Kidney glomerular epithelial cell (primary cell): ENCODE data around the gene TJAP1.
A peak's percentile ranks its signal among the peaks of the same experiment; 100 is the strongest.

ENCODE experiments used
- DNase-seq: peaks from one replicate; lab custom pipeline; 2025; lab: John Stamatoyannopoulos, UW

The TJAP1 gene

GRCh38 chr6:43477235-43478007 lies at the start of gene TJAP1:
Gene TJAP1 (plus strand): TSS chr6:43477570. CDS start chr6:43499002, 21,432 bp downstream.
- peak; percentile 78 for DNase-seq

DNA sequence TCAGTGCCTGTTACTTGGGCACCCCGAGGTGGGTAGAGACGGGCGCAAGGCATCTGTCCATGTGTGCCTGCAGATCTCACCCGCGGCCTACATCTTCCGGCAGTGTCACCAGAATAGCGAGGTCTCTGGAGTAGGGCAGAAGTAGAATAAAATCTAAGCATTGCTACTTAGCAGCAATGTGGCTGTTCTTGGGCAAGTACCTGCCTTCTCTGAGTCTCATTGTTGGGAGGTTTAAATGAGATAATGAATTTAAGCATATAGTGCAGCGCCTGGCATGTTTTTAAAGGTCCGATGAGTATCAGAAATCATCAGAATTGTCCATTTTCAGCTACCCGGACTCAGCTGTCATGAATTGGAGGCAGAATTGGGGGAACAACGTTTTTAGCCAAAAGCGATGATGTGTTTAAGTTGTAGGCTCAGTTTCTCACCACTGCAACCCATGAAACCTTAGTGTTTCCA lies 49.2 kb upstream of the TJAP1 start:
- no peak for DNase-seq

DNA sequence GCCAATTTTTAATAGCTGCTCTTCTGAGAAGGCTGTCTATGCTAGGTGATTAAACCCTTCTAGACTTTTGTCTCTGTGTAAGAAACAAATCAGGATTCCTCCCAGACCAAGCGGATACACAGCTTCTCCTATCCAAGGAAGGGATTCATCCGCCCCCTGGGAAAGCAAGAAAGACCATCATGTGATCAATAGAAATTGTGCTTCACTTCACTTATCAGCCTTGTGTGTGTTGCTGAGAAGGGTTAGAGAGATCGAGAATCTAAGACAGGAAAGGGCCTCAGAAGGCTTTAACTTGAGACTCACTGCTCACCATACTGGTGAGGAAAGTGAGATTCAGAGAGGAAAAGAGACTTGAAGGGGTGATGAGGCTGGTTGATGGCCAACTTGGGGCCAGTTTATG lies 48.5 kb upstream of the TJAP1 start:
- DNase-seq: no peak

DNA sequence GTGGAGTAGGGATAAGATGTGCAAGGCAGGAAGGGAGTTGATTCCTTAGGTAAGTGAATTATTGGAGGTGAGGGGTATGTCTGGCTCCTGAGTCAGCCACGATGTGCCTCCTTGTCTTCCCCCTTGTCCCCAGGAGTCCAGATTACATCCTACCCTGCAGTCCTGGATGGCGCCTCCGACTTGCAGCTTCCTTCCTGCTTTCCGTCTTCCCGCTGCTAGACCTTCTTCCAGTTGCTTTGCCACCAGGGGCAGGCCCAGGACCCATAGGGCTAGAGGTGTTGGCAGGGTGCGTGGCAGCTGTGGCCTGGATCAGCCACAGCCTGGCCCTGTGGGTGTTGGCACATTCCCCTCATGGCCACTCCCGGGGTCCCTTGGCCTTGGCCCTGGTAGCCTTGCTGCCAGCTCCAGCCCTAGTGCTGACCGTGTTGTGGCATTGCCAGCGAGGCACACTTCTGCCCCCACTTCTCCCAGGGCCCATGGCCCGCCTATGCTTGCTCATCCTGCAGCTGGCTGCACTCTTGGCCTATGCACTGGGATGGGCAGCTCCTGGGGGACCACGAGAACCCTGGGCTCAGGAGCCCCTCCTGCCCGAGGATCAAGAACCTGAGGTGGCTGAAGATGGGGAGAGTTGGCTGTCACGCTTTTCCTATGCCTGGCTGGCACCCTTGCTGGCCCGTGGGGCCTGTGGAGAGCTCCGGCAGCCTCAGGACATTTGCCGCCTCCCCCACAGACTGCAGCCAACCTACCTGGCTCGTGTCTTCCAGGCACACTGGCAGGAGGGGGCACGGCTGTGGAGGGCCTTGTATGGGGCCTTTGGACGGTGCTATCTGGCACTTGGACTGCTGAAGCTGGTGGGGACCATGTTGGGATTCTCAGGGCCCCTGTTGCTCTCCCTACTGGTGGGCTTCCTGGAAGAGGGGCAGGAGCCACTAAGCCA lies 45.1 kb upstream of the TJAP1 start:
- DNase-seq: no peak

- DNase-seq: no peak
Observed at GRCh38 chr6:43433148-43433547, 44.2 kb upstream of the TJAP1 start.

- no peak for DNase-seq
Observed at GRCh38 chr6:43434001-43434840, 43.1 kb upstream of the TJAP1 start.

- DNase-seq: no peak
Observed at GRCh38 chr6:43434943-43435342, 42.4 kb upstream of the TJAP1 start.

DNA sequence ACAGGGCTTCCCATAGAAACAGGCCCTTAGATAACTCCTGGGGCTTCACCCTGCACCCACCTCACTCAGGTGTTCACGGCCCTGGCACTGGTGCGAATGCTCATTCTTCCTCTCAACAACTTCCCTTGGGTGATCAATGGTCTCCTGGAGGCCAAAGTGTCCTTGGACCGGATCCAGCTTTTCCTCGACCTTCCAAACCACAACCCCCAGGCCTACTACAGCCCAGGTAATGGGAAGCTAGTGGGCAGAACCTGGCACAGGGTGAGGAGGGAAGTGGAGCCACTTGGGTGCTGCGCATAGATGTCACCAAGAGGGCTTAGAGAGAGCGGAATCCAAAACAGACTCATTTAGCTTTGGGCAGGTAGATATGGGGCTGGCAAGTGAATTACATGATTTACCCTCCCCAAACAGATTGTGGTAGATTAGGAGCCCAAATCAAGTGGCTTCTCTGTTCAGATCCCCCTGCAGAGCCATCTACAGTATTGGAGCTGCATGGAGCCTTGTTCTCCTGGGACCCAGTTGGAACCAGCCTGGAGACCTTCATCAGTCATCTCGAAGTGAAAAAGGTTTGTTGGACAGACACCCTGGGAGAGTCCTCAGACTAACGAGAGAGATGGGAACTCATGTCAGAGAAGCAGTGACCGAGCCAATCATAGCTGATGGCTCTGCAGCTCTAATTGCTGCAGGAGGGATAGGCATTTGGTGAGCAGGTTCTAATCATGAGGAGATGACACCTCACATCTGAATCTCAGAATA lies 41.5 kb upstream of the TJAP1 start:
- DNase-seq: no peak

DNA sequence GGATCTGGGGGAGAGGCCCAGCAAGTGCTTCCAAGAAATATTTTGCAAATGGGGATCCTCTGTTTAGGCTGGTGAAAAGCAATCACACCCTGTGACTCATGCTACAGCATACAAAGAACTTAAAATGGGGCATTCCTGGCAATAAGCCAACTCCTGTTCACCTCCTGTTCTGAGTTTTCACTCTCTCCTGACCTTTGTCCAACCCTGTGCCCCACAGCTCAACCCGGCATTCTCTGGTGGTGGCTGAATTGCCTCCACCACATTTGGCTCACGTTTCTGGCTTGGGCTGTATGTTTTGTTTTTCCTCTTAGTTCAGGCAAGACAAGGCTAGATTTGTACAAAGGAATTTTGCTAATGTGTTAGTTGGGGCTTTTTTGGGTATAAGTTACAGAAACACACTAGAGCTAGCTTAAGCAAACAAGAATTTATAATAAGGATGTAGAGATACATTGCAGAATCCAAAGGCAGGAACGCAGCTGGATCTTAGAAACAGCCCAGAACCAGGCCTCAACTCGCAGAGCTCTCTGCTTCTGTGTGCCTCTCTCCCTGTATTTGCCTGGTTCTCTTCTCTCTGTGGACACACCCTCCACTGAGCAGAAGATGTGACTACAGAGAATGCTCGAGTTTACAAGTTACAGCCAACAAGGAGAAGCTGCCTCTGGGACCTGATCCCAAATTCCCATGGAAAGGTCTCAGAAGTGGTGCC lies 40.6 kb upstream of the TJAP1 start:
- DNase-seq: no peak

GRCh38 chr6:43437700-43438099 lies 39.7 kb upstream of the TJAP1 start:
- no peak for DNase-seq

- DNase-seq: no peak
Observed at GRCh38 chr6:43442935-43443334, 34.4 kb upstream of the TJAP1 start.

DNA sequence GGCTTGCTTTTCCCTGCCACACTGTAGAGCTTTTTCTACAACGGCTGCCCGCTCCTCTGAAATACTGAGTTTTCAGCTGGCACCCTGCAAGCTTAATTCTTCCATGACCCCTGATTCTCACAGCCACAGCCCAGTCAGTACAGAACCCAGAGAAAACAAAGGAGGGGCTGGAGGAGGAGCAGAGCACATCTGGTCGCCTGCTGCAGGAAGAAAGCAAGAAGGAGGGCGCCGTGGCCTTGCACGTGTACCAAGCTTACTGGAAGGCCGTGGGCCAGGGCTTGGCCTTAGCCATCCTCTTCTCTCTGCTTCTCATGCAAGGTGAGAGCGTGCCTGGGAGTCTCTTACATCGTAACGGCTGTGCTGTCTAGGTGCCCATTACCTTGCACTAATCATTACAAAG lies 33.3 kb upstream of the TJAP1 start:
- DNase-seq: no peak

DNA sequence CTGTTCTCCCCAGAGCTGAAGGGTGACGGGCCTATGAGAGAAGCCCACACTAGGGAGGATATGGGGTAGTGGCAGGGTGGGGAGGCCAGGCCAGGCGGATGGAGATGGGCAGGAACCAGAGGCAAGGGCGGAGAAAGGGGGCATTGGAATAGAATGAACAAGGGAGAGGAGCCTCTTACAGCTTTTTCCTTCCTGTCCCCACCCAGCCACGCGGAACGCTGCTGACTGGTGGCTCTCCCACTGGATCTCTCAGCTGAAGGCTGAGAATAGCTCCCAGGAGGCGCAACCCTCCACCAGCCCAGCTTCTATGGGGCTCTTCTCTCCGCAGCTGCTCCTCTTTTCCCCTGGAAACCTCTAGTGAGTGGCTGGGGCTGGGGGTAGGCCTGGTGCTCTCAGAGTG lies 32.8 kb upstream of the TJAP1 start:
- no peak for DNase-seq

DNA sequence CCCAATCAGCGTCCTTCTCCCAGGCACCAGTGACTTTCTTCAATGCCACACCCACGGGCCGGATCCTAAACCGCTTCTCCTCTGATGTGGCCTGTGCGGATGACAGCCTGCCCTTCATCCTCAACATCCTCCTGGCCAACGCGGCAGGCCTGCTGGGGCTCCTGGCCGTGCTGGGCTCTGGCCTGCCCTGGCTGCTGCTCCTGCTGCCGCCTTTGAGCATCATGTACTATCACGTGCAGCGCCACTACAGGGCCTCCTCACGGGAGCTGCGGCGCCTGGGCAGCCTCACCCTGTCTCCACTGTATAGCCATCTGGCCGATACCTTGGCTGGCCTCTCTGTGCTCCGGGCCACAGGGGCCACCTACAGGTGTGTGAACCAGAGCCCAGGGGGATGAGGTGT lies 31.8 kb upstream of the TJAP1 start:
- DNase-seq: no peak

GRCh38 chr6:43447604-43448003 lies 29.8 kb upstream of the TJAP1 start:
- no peak for DNase-seq

GRCh38 chr6:43448916-43449315 lies 28.5 kb upstream of the TJAP1 start:
- no peak for DNase-seq

DNA sequence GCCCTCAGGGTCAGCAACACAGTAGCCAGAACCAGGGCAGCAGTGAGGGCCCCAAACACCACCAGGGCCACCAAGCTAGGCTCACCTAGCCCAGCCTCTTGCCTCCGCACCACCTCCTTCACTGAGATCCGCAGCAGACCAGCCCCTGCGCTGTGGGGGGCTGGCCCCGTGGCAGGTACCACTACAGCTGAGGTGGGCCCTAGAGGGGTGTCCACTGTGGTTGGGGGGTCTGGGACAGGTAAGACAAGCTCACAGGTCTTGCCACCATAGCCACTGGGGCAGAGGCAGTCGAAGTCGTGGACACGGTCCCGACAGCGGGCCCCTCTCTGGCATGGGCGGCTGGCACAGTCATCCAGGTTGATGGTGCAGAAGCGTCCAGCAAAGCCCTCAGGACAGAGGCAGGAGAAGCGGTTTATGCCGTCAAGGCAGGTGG lies 26.7 kb upstream of the TJAP1 start:
- no peak for DNase-seq

DNA sequence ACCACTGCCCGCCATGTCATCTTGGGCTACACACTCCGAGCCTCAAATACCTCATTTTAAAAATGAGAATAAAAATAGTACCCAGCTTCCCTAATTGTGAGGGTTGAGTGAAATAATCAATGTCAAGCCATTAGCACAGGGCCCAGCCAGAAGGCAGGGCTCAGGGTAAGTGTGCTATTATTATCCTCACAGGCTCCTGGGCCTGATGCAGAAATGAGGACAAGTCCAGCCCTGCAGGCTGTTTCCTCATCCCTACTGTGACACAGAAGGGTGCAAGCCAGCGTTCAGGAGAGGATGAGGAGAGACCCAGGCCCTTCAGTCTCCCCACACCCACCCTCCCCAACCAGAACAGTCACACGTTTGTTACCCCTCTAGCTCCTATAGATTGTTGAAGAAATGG lies 26.0 kb upstream of the TJAP1 start:
- DNase-seq: no peak

DNA sequence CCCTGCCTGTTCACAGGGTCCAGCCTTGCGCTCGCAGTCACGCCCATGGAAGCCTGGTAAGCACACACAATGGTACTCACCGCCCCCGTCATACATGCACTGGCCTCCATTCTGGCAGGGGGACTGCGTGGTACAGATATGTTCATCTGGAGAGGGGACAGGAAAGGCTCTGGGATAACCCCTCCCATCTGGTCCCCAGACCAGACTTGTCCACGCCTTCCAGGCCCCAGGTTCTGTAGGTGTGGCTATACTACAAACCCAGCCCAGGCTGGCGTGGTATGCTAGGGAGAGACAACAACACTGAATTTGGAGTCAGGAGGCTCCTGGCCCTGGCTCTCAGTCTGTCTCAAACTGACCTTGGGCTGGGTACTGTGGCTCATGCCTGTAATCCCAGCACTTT lies 25.4 kb upstream of the TJAP1 start:
- DNase-seq: no peak

DNA sequence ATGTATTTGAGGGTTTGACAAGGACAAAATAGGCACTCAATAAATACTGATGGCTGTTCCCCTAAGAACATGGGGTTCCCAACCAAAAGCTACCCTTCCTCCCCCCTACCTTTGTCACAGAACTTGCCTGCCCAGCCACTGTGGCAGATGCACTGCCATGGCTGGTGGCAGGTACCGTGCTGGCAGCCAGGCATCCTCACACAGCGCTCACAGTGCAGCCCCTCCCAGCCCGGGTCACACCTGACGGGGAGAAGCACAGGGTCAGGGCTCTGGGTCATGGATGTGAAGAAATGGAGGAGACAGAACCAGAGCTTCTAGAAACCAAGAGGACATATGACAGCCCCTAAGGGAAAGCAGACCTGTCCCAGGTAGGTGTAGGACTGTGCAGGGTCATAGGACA lies 24.5 kb upstream of the TJAP1 start:
- DNase-seq: no peak

GRCh38 chr6:43453831-43454230 lies 23.5 kb upstream of the TJAP1 start:
- no peak for DNase-seq
